H9 (cell line): ENCODE results near the gene CCDC124. TPM values are rescaled to one million over a fixed set of nuclear protein-coding genes. Genes with fewer than 3 reads are reported as not detected.

Source experiments
- DNase-seq: peaks from one replicate; pipeline ENCODE4 v3.0.0-alpha.2; 2017
- H2AFZ ChIP-seq: one replicate; pipeline ENCODE4 v1.6.1; 2013; ENCODE audit warnings: mild to moderate bottlenecking, low read length, control low read depth, moderate library complexity
- H2AK5ac ChIP-seq: 2 replicates; pipeline ENCODE4 v1.6.1; 2013; ENCODE audit warnings: low read length, control low read depth, mixed read lengths; ENCODE audit not compliant: insufficient read length
- H2BK120ac ChIP-seq: one replicate; pipeline ENCODE4 v1.6.1; 2013; ENCODE audit warnings: low read depth, mild to moderate bottlenecking, low read length, control low read depth, inconsistent platforms; ENCODE audit not compliant: poor library complexity, severe bottlenecking
- H2BK12ac ChIP-seq: 2 replicates; pipeline ENCODE4 v1.6.1; 2013; ENCODE audit warnings: low read length, control low read depth, mixed read lengths, low read depth; ENCODE audit not compliant: insufficient read length
- H2BK15ac ChIP-seq: 2 replicates; pipeline ENCODE4 v1.6.1; 2013; ENCODE audit warnings: low read depth, low read length, control low read depth
- H2BK20ac ChIP-seq: one replicate; pipeline ENCODE4 v1.6.1; 2013; ENCODE audit warnings: low read depth, mild to moderate bottlenecking, low read length, control low read depth, inconsistent platforms; ENCODE audit not compliant: poor library complexity, severe bottlenecking
- H2BK5ac ChIP-seq: 2 replicates; pipeline ENCODE4 v1.6.1; 2013; ENCODE audit warnings: low read length, control low read depth, mixed read lengths; ENCODE audit not compliant: insufficient read length
- H3K14ac ChIP-seq: 2 replicates; pipeline ENCODE4 v1.6.1; 2013; ENCODE audit warnings: low read length, control low read depth; ENCODE audit not compliant: insufficient read depth
- H3K18ac ChIP-seq: 2 replicates; pipeline ENCODE4 v1.6.1; 2013; ENCODE audit warnings: low read depth, mild to moderate bottlenecking, mixed read lengths, low read length, control low read depth; ENCODE audit not compliant: insufficient read length
- H3K23ac ChIP-seq: 2 replicates; pipeline ENCODE4 v1.6.1; 2013; ENCODE audit warnings: low read length, control low read depth, mixed read lengths, low read depth; ENCODE audit not compliant: insufficient read length
- H3K23me2 ChIP-seq: 2 replicates; pipeline ENCODE4 v1.6.1; 2013; ENCODE audit warnings: low read depth, mild to moderate bottlenecking, mixed read lengths, low read length, control low read depth; ENCODE audit not compliant: insufficient read length, poor library complexity, severe bottlenecking
- H3K27ac ChIP-seq: 2 replicates; pipeline ENCODE4 v1.5.1; 2013; ENCODE audit warnings: low read length, control low read depth, mixed read lengths, low read depth; ENCODE audit not compliant: insufficient read length
- H3K27me3 ChIP-seq: 2 replicates; pipeline ENCODE4 v1.6.1; 2013; ENCODE audit warnings: low read length, control low read depth, inconsistent platforms; ENCODE audit not compliant: insufficient read depth
- H3K4ac ChIP-seq: 2 replicates; pipeline ENCODE4 v1.6.1; 2013; ENCODE audit warnings: low read depth, mild to moderate bottlenecking, control low read depth, inconsistent platforms, low read length, moderate library complexity
- H3K4me1 ChIP-seq: 2 replicates; pipeline ENCODE4 v1.6.1; 2013; ENCODE audit warnings: low read length, control low read depth, inconsistent platforms; ENCODE audit not compliant: insufficient read depth
- H3K4me2 ChIP-seq: 2 replicates; pipeline ENCODE4 v1.6.1; 2013; ENCODE audit warnings: low read length, control low read depth, mixed read lengths; ENCODE audit not compliant: insufficient read length, insufficient read depth
- H3K56ac ChIP-seq: 2 replicates; pipeline ENCODE4 v1.6.1; 2013; ENCODE audit warnings: low read depth, mild to moderate bottlenecking, mixed read lengths, low read length, control low read depth; ENCODE audit not compliant: insufficient read length
- H3K79me1 ChIP-seq: 2 replicates; pipeline ENCODE4 v1.6.1; 2013; ENCODE audit warnings: low read depth, mild to moderate bottlenecking, moderate library complexity, low read length, control low read depth, inconsistent platforms; ENCODE audit not compliant: insufficient read depth, poor library complexity, severe bottlenecking
- H3K79me2 ChIP-seq: 2 replicates; pipeline ENCODE4 v1.6.1; 2013; ENCODE audit warnings: low read length, control low read depth, inconsistent platforms; ENCODE audit not compliant: insufficient read depth
- H3K9ac ChIP-seq: 2 replicates; pipeline ENCODE4 v1.6.1; 2013; ENCODE audit warnings: low read length, control low read depth, mixed read lengths; ENCODE audit not compliant: insufficient read length; ENCODE audit errors: extremely low read depth
- H3K9me3 ChIP-seq: one replicate; pipeline ENCODE4 v1.6.1; 2013; ENCODE audit warnings: low read depth, low read length, inconsistent platforms; ENCODE audit not compliant: control insufficient read depth
- H3T11ph ChIP-seq: one replicate; pipeline ENCODE4 v1.6.1; 2013; ENCODE audit warnings: mild to moderate bottlenecking, low read length, control low read depth, inconsistent platforms
- H4K20me1 ChIP-seq: one replicate; pipeline ENCODE4 v1.6.1; 2013; ENCODE audit not compliant: control insufficient read depth, insufficient read length, insufficient read depth
- H4K5ac ChIP-seq: 2 replicates; pipeline ENCODE4 v1.6.1; 2013; ENCODE audit warnings: low read depth, mild to moderate bottlenecking, mixed read lengths, low read length, control low read depth; ENCODE audit not compliant: insufficient read length
- H4K8ac ChIP-seq: replicated peaks from 2 replicates; pipeline ENCODE4 v1.6.1; 2013; ENCODE audit warnings: low read length, control low read depth, mixed read lengths, low read depth; ENCODE audit not compliant: insufficient read length
- H4K91ac ChIP-seq: 2 replicates; pipeline ENCODE4 v1.6.1; 2013; ENCODE audit warnings: low read depth, mild to moderate bottlenecking, moderate library complexity, mixed read lengths, low read length, control low read depth; ENCODE audit not compliant: insufficient read length
- H3K27ac Mint-ChIP-seq, 3 experiments: 2 replicates in 2 of 3; 3 replicates in 1 of 3; pipeline ENCODE4 v1.8.0; 2020 to 2021; ENCODE audit warnings: mixed read lengths in 3 of 3, mild to moderate bottlenecking in 1 of 3, moderate library complexity in 1 of 3
- H3K27me3 Mint-ChIP-seq: 2 replicates; pipeline ENCODE4 v1.8.0; 2021; ENCODE audit warnings: low read depth, mild to moderate bottlenecking, moderate library complexity, mixed read lengths
- H3K36me3 Mint-ChIP-seq, 3 experiments: 2 replicates in 2 of 3; 3 replicates in 1 of 3; pipeline ENCODE4 v1.8.0; 2020 to 2021; ENCODE audit warnings: low read depth in 3 of 3, mixed read lengths in 3 of 3; ENCODE audit not compliant: insufficient read depth in 1 of 3
- H3K4me1 Mint-ChIP-seq, 2 experiments: 2 replicates each; pipeline ENCODE4 v1.8.0; 2020; ENCODE audit warnings: mixed read lengths in 2 of 2
- H3K4me3 Mint-ChIP-seq, 2 experiments: 2 replicates in 1 of 2; 3 replicates in 1 of 2; pipeline ENCODE4 v1.8.0; 2020 to 2021; ENCODE audit warnings: mild to moderate bottlenecking in 2 of 2, mixed read lengths in 2 of 2, moderate library complexity in 1 of 2
- H3K9me3 Mint-ChIP-seq, 2 experiments: 2 replicates in 1 of 2; 3 replicates in 1 of 2; pipeline ENCODE4 v1.8.0; 2020; ENCODE audit warnings: mild to moderate bottlenecking in 2 of 2, mixed read lengths in 2 of 2, moderate library complexity in 1 of 2
- CTCF ChIP-seq: fragments of 200-600 bp; sonication (generic); conservative IDR thresholded peaks from 3 replicates; pipeline ENCODE4 v1.8.0; 2021; ENCODE audit warnings: antibody characterized with exemption, mild to moderate bottlenecking
- total RNA-seq: library from RNA; stranded (reverse); gene quantifications from 2 replicates; pipeline ENCODE4 v1.2.1, GENCODE V29; 2021

CCDC124 gene
- total RNA-seq, 1 experiment from 2014 or later = 119 TPM

GRCh38 chr19:17920527-17920926 is 12.3 kb upstream of the CCDC124 start:
- no peaks in the 10 kb centered on the region for H3K9me3 ChIP-seq
- no peak overlapping the region for H3K9ac ChIP-seq
- no peaks in the 10 kb centered on the region for H3K79me2 ChIP-seq
- H4K8ac ChIP-seq = no peak overlapping the region
- TF ChIP-seq CTCF = no peak
- Mint-ChIP-seq H3K27me3 (peaks cover 5% of the 10 kb centered on the region), H3K4me3 (no peak overlapping the region), H3K36me3 (peaks cover 3 to 6% (median 3%) of the 10 kb centered on the region in 3 experiments; a peak in 4 of 7 replicates), H3K4me1 (peaks cover 2 to 4% of the 10 kb centered on the region in 2 experiments; a peak in 1 of 4 replicates), H3K9me3 (peaks cover 28 to 29% of the 10 kb centered on the region in 2 experiments), H3K27ac (no peak overlapping the region)
- no peak overlapping the region for H2AFZ ChIP-seq
- H3K56ac ChIP-seq = no peak overlapping the region
- H3K4me2 ChIP-seq = no peak overlapping the region
- H3K27ac ChIP-seq = no peak overlapping the region
- H2BK20ac ChIP-seq = no peak overlapping the region
- no peak overlapping the region for H3T11ph ChIP-seq
- H3K14ac ChIP-seq = no peak overlapping the region
- no peaks in the 10 kb centered on the region for H3K79me1 ChIP-seq
- H3K23me2 ChIP-seq = no peaks in the 10 kb centered on the region
- H2BK120ac ChIP-seq = no peak overlapping the region
- H4K91ac ChIP-seq = no peak overlapping the region
- no peaks in the 10 kb centered on the region for H4K20me1 ChIP-seq
- H3K23ac ChIP-seq = no peak overlapping the region
- H3K4ac ChIP-seq = no peak overlapping the region
- H3K27me3 ChIP-seq = no peaks in the 10 kb centered on the region
- no peak for DNase-seq
- H2AK5ac ChIP-seq = no peak overlapping the region
- H2BK5ac ChIP-seq = no peak overlapping the region
- H3K4me1 ChIP-seq = no peaks in the 10 kb centered on the region
- no peak overlapping the region for H4K5ac ChIP-seq
- H2BK12ac ChIP-seq = no peak overlapping the region
- H3K18ac ChIP-seq = no peak overlapping the region
- no peak overlapping the region for H2BK15ac ChIP-seq
